GM20000 (cell line): Measurements from ENCODE around the gene FZR1.
A peak's percentile ranks its signal among the peaks of the same experiment; 100 is the strongest.

Experiments used
- DNase-seq: peaks from one replicate; pipeline ENCODE4 v3.0.0; 2012; ENCODE audit warnings: low spot score
- TF ChIP-seq, protein P1 (sequence below): IDR thresholded peaks from 2 replicates; pipeline ENCODE4 v1.5.1; 2012; ENCODE audit warnings: mild to moderate bottlenecking, control low read depth; ENCODE audit errors: extremely low read depth, missing control alignments

The FZR1 gene

DNA sequence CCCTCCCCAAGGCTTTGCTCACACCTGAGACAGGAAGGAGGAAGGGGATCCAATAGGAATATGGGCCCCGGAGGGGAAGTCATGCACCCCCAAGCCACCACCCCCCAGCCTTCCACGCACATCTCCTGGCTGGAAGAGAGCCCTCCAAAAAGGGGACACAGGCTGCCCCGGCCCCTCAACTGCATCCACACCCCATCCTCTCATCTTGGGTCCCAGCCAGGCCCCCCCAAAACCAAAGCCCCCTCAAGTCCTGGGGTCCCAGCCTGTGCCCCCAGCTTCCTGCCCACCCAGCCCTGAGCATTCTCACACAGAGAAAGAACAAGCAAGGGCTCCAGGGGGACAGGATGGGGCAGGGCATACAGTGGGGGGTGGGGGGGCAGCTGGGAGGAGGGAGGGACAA lies 37.9 kb upstream of the FZR1 start:
- TF ChIP-seq, protein P1, sequence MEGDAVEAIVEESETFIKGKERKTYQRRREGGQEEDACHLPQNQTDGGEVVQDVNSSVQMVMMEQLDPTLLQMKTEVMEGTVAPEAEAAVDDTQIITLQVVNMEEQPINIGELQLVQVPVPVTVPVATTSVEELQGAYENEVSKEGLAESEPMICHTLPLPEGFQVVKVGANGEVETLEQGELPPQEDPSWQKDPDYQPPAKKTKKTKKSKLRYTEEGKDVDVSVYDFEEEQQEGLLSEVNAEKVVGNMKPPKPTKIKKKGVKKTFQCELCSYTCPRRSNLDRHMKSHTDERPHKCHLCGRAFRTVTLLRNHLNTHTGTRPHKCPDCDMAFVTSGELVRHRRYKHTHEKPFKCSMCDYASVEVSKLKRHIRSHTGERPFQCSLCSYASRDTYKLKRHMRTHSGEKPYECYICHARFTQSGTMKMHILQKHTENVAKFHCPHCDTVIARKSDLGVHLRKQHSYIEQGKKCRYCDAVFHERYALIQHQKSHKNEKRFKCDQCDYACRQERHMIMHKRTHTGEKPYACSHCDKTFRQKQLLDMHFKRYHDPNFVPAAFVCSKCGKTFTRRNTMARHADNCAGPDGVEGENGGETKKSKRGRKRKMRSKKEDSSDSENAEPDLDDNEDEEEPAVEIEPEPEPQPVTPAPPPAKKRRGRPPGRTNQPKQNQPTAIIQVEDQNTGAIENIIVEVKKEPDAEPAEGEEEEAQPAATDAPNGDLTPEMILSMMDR: no peak
- DNase-seq: no peak

GRCh38 chr19:3469638-3470499 lies 36.2 kb upstream of the FZR1 start:
- TF ChIP-seq, protein P1: no peak
- no peak for DNase-seq

DNA sequence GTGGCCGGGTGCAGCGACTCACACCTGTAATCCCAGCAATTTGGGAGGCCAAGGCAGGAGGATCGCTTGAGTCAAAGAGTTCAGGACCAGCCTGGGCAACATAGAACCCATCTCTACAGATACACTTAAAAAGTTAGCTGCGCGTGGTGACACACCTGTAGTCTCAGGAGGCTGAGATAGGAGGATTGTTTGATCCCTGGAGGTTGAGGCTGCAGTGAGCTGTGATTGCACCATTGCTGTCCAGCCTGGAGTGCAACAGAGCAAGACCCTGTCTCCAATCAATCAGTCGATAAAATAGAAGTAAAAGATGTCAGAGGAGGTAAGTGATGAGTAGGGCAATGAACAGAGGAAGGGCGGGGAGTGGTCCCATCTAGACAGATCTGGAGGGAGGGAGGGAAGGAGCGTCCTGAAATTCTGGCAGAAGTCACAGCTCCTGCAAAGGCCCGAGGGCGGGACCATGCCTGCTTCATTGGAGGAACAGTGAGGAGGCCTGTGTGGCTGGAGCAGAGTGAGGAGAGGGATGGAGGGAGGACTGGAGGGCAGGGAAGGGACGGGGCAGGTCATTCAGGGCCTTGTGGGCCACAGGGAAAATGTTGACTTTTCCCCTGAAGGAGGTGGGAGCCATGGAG lies 35.5 kb upstream of the FZR1 start:
- TF ChIP-seq, protein P1: no peak
- DNase-seq: no peak

DNA sequence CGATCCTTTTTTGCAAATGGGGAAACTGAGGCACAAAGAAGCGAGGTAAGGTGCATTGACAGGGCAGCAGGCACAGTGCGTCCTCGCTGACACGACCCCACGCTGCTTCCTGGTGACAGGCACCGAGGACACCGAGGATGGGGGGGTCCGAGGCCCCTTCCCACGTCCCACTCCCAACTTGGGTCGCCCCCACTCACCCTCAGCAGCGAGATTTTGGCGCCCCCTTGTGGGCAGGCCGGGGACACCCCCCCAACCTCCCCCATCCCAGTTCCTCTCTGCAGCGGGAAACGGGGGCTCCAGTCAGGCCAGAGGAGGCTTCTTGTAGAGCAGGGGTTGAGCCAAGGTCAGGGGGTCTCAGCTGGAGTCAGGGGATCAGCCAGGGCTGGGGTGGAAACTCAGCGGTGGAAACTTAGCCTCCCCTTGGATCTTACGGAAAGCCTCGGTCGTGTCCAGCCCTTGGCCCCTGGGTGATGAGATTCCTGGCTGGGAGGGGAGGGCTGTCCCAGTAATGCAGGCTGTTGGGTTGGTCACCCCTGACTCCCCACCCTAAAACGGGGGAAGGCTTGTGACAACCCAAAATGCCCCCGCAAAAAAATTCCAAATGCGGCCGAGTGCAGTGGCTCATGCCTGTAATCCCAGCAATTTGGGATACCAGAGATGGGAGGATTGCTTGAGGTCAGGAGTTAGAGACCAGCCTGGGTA lies 34.0 kb upstream of the FZR1 start:
- DNase-seq: no peak
- TF ChIP-seq, protein P1: peak; percentile 41

DNA sequence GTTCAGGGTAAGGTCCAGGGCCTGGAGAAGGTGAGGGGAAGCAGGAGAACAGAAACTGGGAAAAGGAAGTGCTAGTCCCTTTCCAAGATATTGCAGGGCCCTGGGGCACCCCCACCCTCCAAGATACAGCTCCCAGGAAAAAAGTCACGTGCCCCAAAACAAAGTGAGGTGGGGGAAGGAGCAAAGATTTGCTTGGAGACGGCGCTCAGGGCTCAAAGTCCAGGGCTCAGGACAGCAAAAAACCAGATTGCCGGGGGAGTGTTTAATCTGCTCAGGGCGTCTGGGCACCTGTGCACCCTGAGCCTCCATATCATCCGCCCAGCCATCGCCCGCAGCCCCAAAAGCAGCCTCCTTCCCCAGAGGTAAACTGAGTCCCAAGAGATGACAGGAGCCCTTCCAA lies 32.1 kb upstream of the FZR1 start:
- TF ChIP-seq, protein P1: no peak
- DNase-seq: no peak

GRCh38 chr19:3474614-3475013 lies 31.5 kb upstream of the FZR1 start:
- no peak for DNase-seq
- TF ChIP-seq, protein P1: no peak

DNA sequence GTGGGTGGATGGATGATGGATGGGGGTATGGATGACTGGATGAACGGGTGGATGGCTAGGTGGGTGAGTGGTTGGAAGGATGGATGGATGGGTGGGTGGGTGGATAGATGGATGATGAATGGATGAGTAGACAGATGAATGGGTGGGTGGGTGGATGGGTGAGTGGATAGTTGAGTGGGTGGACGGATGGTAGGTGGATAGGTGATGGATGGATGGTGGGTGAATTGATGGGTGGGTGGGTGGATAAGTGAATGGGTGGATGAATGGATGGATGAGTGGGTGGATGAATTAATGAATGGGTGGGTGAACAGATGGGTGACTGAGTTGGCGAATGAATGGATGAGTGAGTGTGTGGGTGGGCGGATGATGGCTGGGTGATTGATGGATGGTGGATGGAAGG lies 30.7 kb upstream of the FZR1 start:
- TF ChIP-seq, protein P1: no peak
- no peak for DNase-seq
